SK-N-SH treated with all-trans-retinoic acid at 6 μM for 48 hours (cell line): ENCODE data around the gene NARF.

Experiments used
- ESRRG ChIP-seq: fragments of 250-450 bp; sonication (Bioruptor Pico); IDR thresholded peaks from 2 replicates; pipeline ENCODE4 v1.6.1; 2021; ENCODE audit warnings: mild to moderate bottlenecking
- ISL1 ChIP-seq: fragments of 250-450 bp; sonication (Bioruptor Pico); IDR thresholded peaks from 2 replicates; pipeline ENCODE4 v2.1.2; 2022; ENCODE audit warnings: mild to moderate bottlenecking, moderate library complexity
- PPARA ChIP-seq: fragments of 250-450 bp; sonication (Bioruptor Pico); IDR thresholded peaks from 2 replicates; pipeline ENCODE4 v1.5.0; 2020; ENCODE audit warnings: mild to moderate bottlenecking, borderline replicate concordance
- RARB ChIP-seq: fragments of 250-450 bp; sonication (Bioruptor Pico); IDR thresholded peaks from 2 replicates; pipeline ENCODE4 v1.8.0; 2021; ENCODE audit warnings: mild to moderate bottlenecking, moderate library complexity
- ZC3H10 ChIP-seq: fragments of 250-450 bp; sonication (Bioruptor Pico); IDR thresholded peaks from 2 replicates; pipeline ENCODE4 v1.5.1; 2021; ENCODE audit warnings: mild to moderate bottlenecking, moderate library complexity
- ZFP3 ChIP-seq: fragments of 250-450 bp; sonication (Bioruptor Pico); IDR thresholded peaks from 2 replicates; pipeline ENCODE4 v1.5.0; 2020; ENCODE audit warnings: mild to moderate bottlenecking, moderate library complexity
- ZFP30 ChIP-seq: fragments of 450-650 bp; formaldehyde crosslinking; IDR thresholded peaks from 2 replicates; pipeline ENCODE4 v1.5.0; 2022; ENCODE audit warnings: mild to moderate bottlenecking, moderate library complexity
- TF ChIP-seq, protein P1 (sequence below): fragments of 250-450 bp; sonication (Bioruptor Pico); IDR thresholded peaks from 2 replicates; pipeline ENCODE4 v1.8.0; 2020; ENCODE audit warnings: mild to moderate bottlenecking, moderate library complexity, borderline replicate concordance

GRCh38 chr17:82436601-82437324, 21.8 kb upstream of the NARF start:
- TF ChIP-seq ZC3H10 (CRISPR knock-in tag) (no peak), ZFP30 (CRISPR knock-in tag) (no peak), PPARA (CRISPR knock-in tag) (no peak), ESRRG (no peak), ISL1 (CRISPR knock-in tag) (no peak), RARB (CRISPR knock-in tag) (no peak), ZFP3 (CRISPR knock-in tag) (no peak)
- TF ChIP-seq, protein P1, sequence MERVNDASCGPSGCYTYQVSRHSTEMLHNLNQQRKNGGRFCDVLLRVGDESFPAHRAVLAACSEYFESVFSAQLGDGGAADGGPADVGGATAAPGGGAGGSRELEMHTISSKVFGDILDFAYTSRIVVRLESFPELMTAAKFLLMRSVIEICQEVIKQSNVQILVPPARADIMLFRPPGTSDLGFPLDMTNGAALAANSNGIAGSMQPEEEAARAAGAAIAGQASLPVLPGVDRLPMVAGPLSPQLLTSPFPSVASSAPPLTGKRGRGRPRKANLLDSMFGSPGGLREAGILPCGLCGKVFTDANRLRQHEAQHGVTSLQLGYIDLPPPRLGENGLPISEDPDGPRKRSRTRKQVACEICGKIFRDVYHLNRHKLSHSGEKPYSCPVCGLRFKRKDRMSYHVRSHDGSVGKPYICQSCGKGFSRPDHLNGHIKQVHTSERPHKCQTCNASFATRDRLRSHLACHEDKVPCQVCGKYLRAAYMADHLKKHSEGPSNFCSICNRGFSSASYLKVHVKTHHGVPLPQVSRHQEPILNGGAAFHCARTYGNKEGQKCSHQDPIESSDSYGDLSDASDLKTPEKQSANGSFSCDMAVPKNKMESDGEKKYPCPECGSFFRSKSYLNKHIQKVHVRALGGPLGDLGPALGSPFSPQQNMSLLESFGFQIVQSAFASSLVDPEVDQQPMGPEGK (CRISPR knock-in tag), result no peak
